NB4 (cell line): ENCODE measurements around the gene RASGRP1.

Experiments used
- DNase-seq: peaks from one replicate; pipeline ENCODE4 v3.0.0; 2010; ENCODE audit warnings: low read depth
- H3K4me3 ChIP-seq: one replicate; pipeline ENCODE4 v1.5.1; 2011; ENCODE audit warnings: mild to moderate bottlenecking, low read depth, low read length, moderate library complexity
- CTCF ChIP-seq: IDR thresholded peaks from one replicate; pipeline ENCODE4 v1.5.1; 2012; ENCODE audit warnings: low read depth, low read length
- MAX ChIP-seq: IDR thresholded peaks from 2 replicates; pipeline ENCODE4 v1.6.1; 2011; ENCODE audit warnings: low read depth, low read length
- MYC ChIP-seq: IDR thresholded peaks from 2 replicates; pipeline ENCODE4 v1.6.1; 2011; ENCODE audit warnings: low read depth, low read length
- POLR2A ChIP-seq: IDR thresholded peaks from 2 replicates; pipeline ENCODE4 v1.6.1; 2011; ENCODE audit warnings: mild to moderate bottlenecking; ENCODE audit not compliant: insufficient read length; ENCODE audit errors: extremely low read depth

The RASGRP1 gene

GRCh38 chr15:38578626-38579025 is 14.0 kb upstream of the RASGRP1 start:
- TF ChIP-seq MYC: no peak
- TF ChIP-seq POLR2A: no peak
- no peak for TF ChIP-seq MAX
- no peak for DNase-seq
- no peak overlapping the region for H3K4me3 ChIP-seq

- no peak for TF ChIP-seq MAX
- no peak for TF ChIP-seq POLR2A
- TF ChIP-seq CTCF: no peak
- TF ChIP-seq MYC: no peak
- no peak overlapping the region for H3K4me3 ChIP-seq
- DNase-seq: no peak
Observed at GRCh38 chr15:38577424-38577987, 12.9 kb upstream of the RASGRP1 start.

GRCh38 chr15:38576837-38577236 is 12.2 kb upstream of the RASGRP1 start:
- no peak overlapping the region for H3K4me3 ChIP-seq
- DNase-seq: no peak
- TF ChIP-seq MAX: no peak
- no peak for TF ChIP-seq MYC
- TF ChIP-seq CTCF: no peak
- TF ChIP-seq POLR2A: no peak

- TF ChIP-seq MAX (no peak), POLR2A (no peak), MYC (no peak), CTCF (no peak)
- no peak for DNase-seq
- H3K4me3 ChIP-seq: no peak overlapping the region
Observed at GRCh38 chr15:38576261-38576660, 11.6 kb upstream of the RASGRP1 start.

GRCh38 chr15:38565287-38565670 is 665 bp upstream of the RASGRP1 start:
- TF ChIP-seq MYC (no peak), MAX (no peak), POLR2A (no peak), CTCF (no peak)
- no peak for DNase-seq
- H3K4me3 ChIP-seq: no peak overlapping the region

- no peak overlapping the region for H3K4me3 ChIP-seq
- TF ChIP-seq MYC: no peak; the same call in 1 of the 2 replicates
- peak; percentile 68 for TF ChIP-seq CTCF
- DNase-seq: peak; percentile 47
Observed at GRCh38 chr15:38563723-38564519, 693 bp downstream of the RASGRP1 start.
